PC-3 (cell line): ENCODE measurements around the gene SH3RF3. TPM values are rescaled to one million over a fixed set of nuclear protein-coding genes. Genes with fewer than 3 reads are reported as not detected.

Experiments used
- ATAC-seq: fragments of 200-7000 bp; cut with Tn5 transposase; 2 replicates; pipeline ENCODE4 v1.9.1; 2020; ENCODE audit warnings: mild to moderate bottlenecking, moderate library complexity
- BruUV-seq: library from RNA; stranded (reverse); fragments of 400-500 nt; replicated peaks from 2 replicates; lab custom pipeline; 2021; lab: Mats Ljungman, UMichigan
- CTCF ChIA-PET: fragments of 300-600 bp; sonication (Branson Sonifier 250); formaldehyde crosslinking; loops from one replicate; lab custom pipeline; 2022; ENCODE audit warnings: antibody characterized with exemption; lab: Charles Lee
- POLR2A ChIA-PET: fragments of 300-600 bp; sonication (Branson Sonifier 250); formaldehyde crosslinking; loops from one replicate; lab custom pipeline; 2022; ENCODE audit warnings: antibody characterized with exemption; ENCODE audit not compliant: unreplicated experiment; lab: Charles Lee
- DNase-seq: peaks from one replicate; pipeline ENCODE4 v3.0.0-alpha.2; 2015
- H2AFZ ChIP-seq: fragments of 300-600 bp; sonication (generic); 2 replicates; pipeline ENCODE4 v1.6.0; 2016; ENCODE audit warnings: antibody characterized with exemption, low read length
- H3F3A ChIP-seq: fragments of 300-600 bp; sonication (generic); one replicate; pipeline ENCODE4 v1.6.0; 2017; ENCODE audit warnings: antibody characterized with exemption, low read length, control low read depth, mild to moderate bottlenecking; ENCODE audit not compliant: unreplicated experiment
- H3K27ac ChIP-seq: fragments of 300-600 bp; sonication (generic); 2 replicates; pipeline ENCODE4 v1.5.1; 2016; ENCODE audit warnings: mild to moderate bottlenecking, low read length
- H3K27me3 ChIP-seq: fragments of 300-600 bp; sonication (generic); 2 replicates; pipeline ENCODE4 v1.6.1; 2016; ENCODE audit warnings: low read length, mixed read lengths
- H3K36me3 ChIP-seq: fragments of 300-600 bp; sonication (generic); 2 replicates; pipeline ENCODE4 v1.6.1; 2016; ENCODE audit warnings: low read depth, mixed run types, low read length, mixed read lengths
- H3K4me1 ChIP-seq: fragments of 300-600 bp; sonication (generic); 2 replicates; pipeline ENCODE4 v1.5.1; 2016; ENCODE audit warnings: low read length; ENCODE audit not compliant: insufficient read depth
- H3K4me2 ChIP-seq: fragments of 300-600 bp; sonication (generic); 2 replicates; pipeline ENCODE4 v1.6.0; 2016; ENCODE audit warnings: low read length
- H3K4me3 ChIP-seq: fragments of 300-600 bp; sonication (generic); 2 replicates; pipeline ENCODE4 v1.5.1; 2016; ENCODE audit warnings: mild to moderate bottlenecking, low read length, mixed read lengths
- H3K79me2 ChIP-seq: fragments of 300-600 bp; sonication (generic); 2 replicates; pipeline ENCODE4 v1.6.1; 2017; ENCODE audit warnings: low read length, mixed read lengths
- H3K9ac ChIP-seq: fragments of 300-600 bp; sonication (generic); 2 replicates; pipeline ENCODE4 v1.6.0; 2016; ENCODE audit warnings: mild to moderate bottlenecking, low read length
- H3K9me2 ChIP-seq: fragments of 300-600 bp; sonication (generic); replicated peaks from 2 replicates; pipeline ENCODE4 v1.6.1; 2016; ENCODE audit warnings: mixed run types, low read length, mixed read lengths
- H3K9me3 ChIP-seq: fragments of 300-600 bp; sonication (generic); 2 replicates; pipeline ENCODE4 v1.6.1; 2016; ENCODE audit warnings: low read length, mixed read lengths
- H4K20me1 ChIP-seq: fragments of 300-600 bp; sonication (generic); 2 replicates; pipeline ENCODE4 v1.6.1; 2016; ENCODE audit warnings: low read length, mixed read lengths
- CTCF ChIP-seq: fragments of 300-600 bp; sonication (generic); conservative IDR thresholded peaks from 2 replicates; pipeline ENCODE4 v1.5.1; 2017; ENCODE audit warnings: antibody characterized with exemption, low read depth, mild to moderate bottlenecking, low read length
- EZH2 ChIP-seq: fragments of 300-600 bp; sonication (generic); IDR thresholded peaks from one replicate; pipeline ENCODE4 v1.6.1; 2017; ENCODE audit warnings: antibody characterized with exemption, mild to moderate bottlenecking, low read length; ENCODE audit not compliant: unreplicated experiment
- EZH2phosphoT487 ChIP-seq: fragments of 300-600 bp; sonication (generic); IDR thresholded peaks from 2 replicates; pipeline ENCODE4 v1.6.1; 2018; ENCODE audit warnings: mild to moderate bottlenecking, antibody characterized with exemption, low read length, borderline replicate concordance
- intact Hi-C: fragments of 100-400 bp; cut with micrococcal nuclease; formaldehyde crosslinking; loops from 2 replicates; pipeline ENCODE4 v1.9.0; 2023
- total RNA-seq: library from RNA; depleted of rRNA; stranded (reverse); fragments of >200 nt; gene quantifications from 2 replicates; pipeline ENCODE4 v1.2.3, GENCODE V29; 2014

SH3RF3 gene
- total RNA-seq, 1 experiment from 2014 or later, result 11.7 TPM

- H3F3A ChIP-seq, result peaks cover 4% of the 10 kb centered on the region
- H4K20me1 ChIP-seq, result no peaks in the 10 kb centered on the region
- peak overlapping the region; percentile 95 for H3K27ac ChIP-seq
- peaks cover 58% of the 10 kb centered on the region for H3K4me1 ChIP-seq
- no peak for DNase-seq
- no peaks in the 10 kb centered on the region for H3K36me3 ChIP-seq
- H3K4me3 ChIP-seq, result no peak overlapping the region
- ATAC-seq, result no peak
- H3K9me3 ChIP-seq, result no peaks in the 10 kb centered on the region
- no peaks in the 10 kb centered on the region for H3K27me3 ChIP-seq
- intact Hi-C loops, result no loop called here
- ChIA-PET CTCF (no interaction called here), POLR2A (no interaction called here)
- peak overlapping the region; percentile 29 for H3K9ac ChIP-seq
- no peak overlapping the region for H2AFZ ChIP-seq
- no peaks in the 10 kb centered on the region for H3K9me2 ChIP-seq
- no TSS peak for BruUV-seq
- TF ChIP-seq EZH2phosphoT487, result no peak
- TF ChIP-seq CTCF, result no peak
- no peak for TF ChIP-seq EZH2
- peaks cover 67% of the 10 kb centered on the region for H3K79me2 ChIP-seq
- H3K4me2 ChIP-seq, result peak overlapping the region; percentile 44
These were observed 211.4 kb downstream of the SH3RF3 start for GRCh38 chr2:109340381-109340780.

GRCh38 chr2:109341355-109342255 lies 212.6 kb downstream of the SH3RF3 start:
- no TSS peak for BruUV-seq
- POLR2A ChIA-PET, result interaction anchor here (0.6 kb wide), 1 partner anchor 9 kb away, joined by 7 read pairs; no protein-coding TSS in a partner anchor
- Histone ChIP-seq H3K4me3 (no peak overlapping the region), H3K4me1 (peaks cover 46% of the 10 kb centered on the region), H3K36me3 (no peaks in the 10 kb centered on the region), H3K9me2 (no peaks in the 10 kb centered on the region), H3K9ac (no peak overlapping the region; the same call in 1 of the 2 replicates), H3K9me3 (no peaks in the 10 kb centered on the region), H4K20me1 (no peaks in the 10 kb centered on the region), H3K27ac (peak overlapping the region; percentile 95), H3K27me3 (no peaks in the 10 kb centered on the region), H3K4me2 (peak overlapping the region; percentile 52), H3K79me2 (peaks cover 61% of the 10 kb centered on the region), H2AFZ (no peak overlapping the region), H3F3A (peaks cover 4% of the 10 kb centered on the region)
- ATAC-seq (peak; percentile 69), DNase-seq (peak; percentile 76)
- CTCF ChIA-PET, result interaction anchor here (1.0 kb wide), 1 partner anchor 19 kb away, joined by 3 read pairs; no protein-coding TSS in a partner anchor
- intact Hi-C loops, result no loop called here
- TF ChIP-seq EZH2phosphoT487 (no peak), CTCF (no peak), EZH2 (no peak)
